BE2C (cell line): ENCODE results near the gene ATP9B.

ENCODE experiments used
- DNase-seq: peaks from one replicate; pipeline ENCODE4 v3.0.0-alpha.2; 2020
- H3K27me3 ChIP-seq: fragments of 250-450 bp; sonication (Bioruptor Pico); 2 replicates; pipeline ENCODE4 v1.5.1; 2020; ENCODE audit warnings: mild to moderate bottlenecking
- H3K36me3 ChIP-seq: fragments of 250-450 bp; sonication (Bioruptor Pico); 2 replicates; pipeline ENCODE4 v1.5.1; 2020; ENCODE audit warnings: mild to moderate bottlenecking
- H3K4me1 ChIP-seq: fragments of 250-450 bp; sonication (Bioruptor Pico); 2 replicates; pipeline ENCODE4 v1.5.1; 2020
- H3K4me3 ChIP-seq: 2 replicates; pipeline ENCODE4 v1.5.1; 2011; ENCODE audit warnings: low read depth, low read length
- H3K9me3 ChIP-seq: fragments of 250-450 bp; sonication (Bioruptor Pico); 2 replicates; pipeline ENCODE4 v1.5.1; 2020
- CTCF ChIP-seq: IDR thresholded peaks from 2 replicates; pipeline ENCODE4 v1.5.1; 2012; ENCODE audit warnings: mild to moderate bottlenecking, low read depth, low read length

Gene ATP9B

GRCh38 chr18:79050005-79050404, 19.2 kb upstream of the ATP9B start:
- Histone ChIP-seq H3K36me3 (no peaks in the 10 kb centered on the region), H3K4me3 (no peak overlapping the region), H3K4me1 (no peaks in the 10 kb centered on the region), H3K9me3 (no peaks in the 10 kb centered on the region), H3K27me3 (no peaks in the 10 kb centered on the region)
- TF ChIP-seq CTCF: no peak
- no peak for DNase-seq

- DNase-seq: no peak
- Histone ChIP-seq H3K36me3 (no peaks in the 10 kb centered on the region), H3K9me3 (no peaks in the 10 kb centered on the region), H3K4me1 (no peaks in the 10 kb centered on the region), H3K4me3 (no peak overlapping the region), H3K27me3 (no peaks in the 10 kb centered on the region)
- no peak for TF ChIP-seq CTCF
Observed at GRCh38 chr18:79056827-79057367, 12.3 kb upstream of the ATP9B start.

- H3K4me1 ChIP-seq: no peaks in the 10 kb centered on the region
- H3K36me3 ChIP-seq: no peaks in the 10 kb centered on the region
- no peak for TF ChIP-seq CTCF
- DNase-seq: no peak
- no peaks in the 10 kb centered on the region for H3K9me3 ChIP-seq
- H3K27me3 ChIP-seq: no peaks in the 10 kb centered on the region
- no peak overlapping the region for H3K4me3 ChIP-seq
Observed at GRCh38 chr18:79058007-79058406, 11.2 kb upstream of the ATP9B start.

GRCh38 chr18:79062806-79063205, 6.4 kb upstream of the ATP9B start:
- no peak for DNase-seq
- H3K27me3 ChIP-seq: no peaks in the 10 kb centered on the region
- no peak for TF ChIP-seq CTCF
- H3K4me1 ChIP-seq: no peaks in the 10 kb centered on the region
- no peaks in the 10 kb centered on the region for H3K36me3 ChIP-seq
- no peak overlapping the region for H3K4me3 ChIP-seq
- no peaks in the 10 kb centered on the region for H3K9me3 ChIP-seq

GRCh38 chr18:79064228-79064627, 5.0 kb upstream of the ATP9B start:
- H3K9me3 ChIP-seq: peaks cover 3% of the 10 kb centered on the region; the same call in 1 of the 2 replicates
- no peaks in the 10 kb centered on the region for H3K27me3 ChIP-seq
- no peak for TF ChIP-seq CTCF
- H3K4me1 ChIP-seq: no peaks in the 10 kb centered on the region
- no peak for DNase-seq
- H3K36me3 ChIP-seq: no peaks in the 10 kb centered on the region
- H3K4me3 ChIP-seq: no peak overlapping the region

- Histone ChIP-seq H3K27me3 (no peaks in the 10 kb centered on the region), H3K36me3 (no peaks in the 10 kb centered on the region), H3K9me3 (peaks cover 3% of the 10 kb centered on the region; the same call in 1 of the 2 replicates), H3K4me3 (no peak overlapping the region), H3K4me1 (no peaks in the 10 kb centered on the region)
- DNase-seq: no peak
- no peak for TF ChIP-seq CTCF
Observed at GRCh38 chr18:79065802-79066201, 3.4 kb upstream of the ATP9B start.
